HG03103 (cell line): Measurements from ENCODE around the gene GRAMD2A.

Source experiments
- ATAC-seq: cut with Tn5 transposase; IDR thresholded peaks from one replicate; pipeline ENCODE4 v1.9.1; 2021; ENCODE audit warnings: low read depth; ENCODE audit not compliant: unreplicated experiment

The GRAMD2A gene

DNA sequence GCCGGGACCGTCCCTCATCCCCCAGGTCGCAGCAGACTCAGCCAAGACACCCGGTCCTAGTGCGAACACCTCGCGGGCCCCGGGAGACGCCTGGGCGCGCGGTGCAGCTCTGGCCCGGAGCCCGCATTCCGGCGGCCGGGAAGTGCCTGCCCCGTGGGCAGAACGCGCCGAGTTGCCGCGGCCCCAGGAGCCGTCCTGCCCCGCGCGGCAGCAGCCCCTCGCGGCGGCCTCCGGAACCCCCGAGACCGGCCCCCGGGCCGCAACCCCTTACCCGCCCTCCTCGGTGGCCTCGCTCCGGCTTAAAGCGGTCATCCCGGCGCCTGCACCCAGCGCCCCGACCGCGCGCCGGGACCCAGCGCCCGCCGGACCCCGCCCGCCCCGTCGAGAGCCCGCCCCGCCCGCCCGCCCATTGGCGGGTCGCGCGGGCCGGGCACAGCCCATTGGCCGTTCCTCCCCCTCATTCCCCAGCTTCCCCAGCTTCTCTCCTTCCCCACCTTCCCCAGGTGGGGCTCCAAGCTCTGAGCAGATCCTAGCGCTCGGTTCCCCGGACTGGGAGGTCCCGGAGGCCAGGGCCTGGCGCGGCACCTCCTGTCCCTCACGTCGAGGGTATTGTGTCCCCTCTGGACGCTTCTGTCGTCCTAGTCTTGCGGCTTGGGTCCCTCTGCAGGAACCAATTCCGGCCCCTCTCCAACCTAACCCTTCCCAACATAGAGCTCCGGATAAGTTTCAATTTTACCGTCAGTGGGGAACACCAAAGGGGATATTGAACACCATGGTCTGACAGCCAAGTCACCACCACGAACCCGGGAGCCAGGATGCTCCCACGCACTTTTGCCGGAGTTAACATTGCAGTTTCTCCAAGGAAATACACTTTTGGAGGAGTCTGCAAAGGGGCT lies at the start of gene GRAMD2A:
Gene GRAMD2A, minus strand, starts transcription at position 328 of the 896 bp plus-strand sequence.
- no peak for ATAC-seq

DNA sequence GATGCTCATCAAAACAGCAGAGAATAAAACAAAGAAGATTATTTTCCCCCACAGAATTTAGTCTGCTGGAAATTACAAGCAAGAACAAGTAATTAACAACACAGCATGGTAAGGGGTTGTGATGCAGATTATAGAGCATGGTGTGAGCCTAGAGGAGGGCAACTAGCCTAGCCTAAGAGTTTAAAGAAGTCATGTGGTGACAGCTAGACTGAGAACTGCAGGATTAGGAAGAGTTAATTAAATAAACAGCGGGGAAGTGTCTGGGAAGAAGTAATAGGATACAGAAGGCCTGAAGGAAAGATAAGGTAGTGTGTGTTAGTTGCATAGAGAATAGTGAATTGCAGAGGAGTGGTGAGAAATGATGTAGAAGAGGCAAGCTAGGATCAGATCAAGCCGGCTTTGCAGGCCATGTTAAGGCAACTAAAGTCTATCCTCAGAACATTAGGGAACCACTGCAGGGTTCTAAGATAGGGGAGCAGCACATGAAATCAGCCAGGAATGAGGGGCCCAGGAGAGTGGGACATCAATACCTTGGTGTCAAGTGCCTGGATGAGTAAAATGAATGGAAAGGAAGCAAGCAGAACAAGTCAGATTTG lies 45.3 kb upstream of the GRAMD2A start:
- no peak for ATAC-seq

DNA sequence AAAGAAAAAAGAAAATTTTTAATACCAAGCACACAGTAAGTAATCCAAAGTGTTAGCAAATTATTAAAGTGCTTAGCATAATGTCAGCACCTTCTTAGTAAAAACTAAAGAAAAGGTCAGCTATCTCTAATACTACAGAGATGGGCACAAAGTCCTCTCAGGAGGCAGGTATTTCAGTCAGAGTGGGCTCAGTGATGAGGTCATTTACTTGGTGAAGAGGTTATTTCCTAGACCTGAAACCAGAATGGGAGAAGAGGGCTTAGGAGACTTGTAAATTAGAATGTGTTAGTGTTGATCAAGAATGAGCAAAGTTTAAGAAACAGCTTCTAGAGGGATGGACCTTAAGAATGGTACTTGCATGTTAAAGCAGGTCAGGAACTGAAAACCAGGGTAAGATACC lies 42.1 kb upstream of the GRAMD2A start:
- ATAC-seq, result no peak

DNA sequence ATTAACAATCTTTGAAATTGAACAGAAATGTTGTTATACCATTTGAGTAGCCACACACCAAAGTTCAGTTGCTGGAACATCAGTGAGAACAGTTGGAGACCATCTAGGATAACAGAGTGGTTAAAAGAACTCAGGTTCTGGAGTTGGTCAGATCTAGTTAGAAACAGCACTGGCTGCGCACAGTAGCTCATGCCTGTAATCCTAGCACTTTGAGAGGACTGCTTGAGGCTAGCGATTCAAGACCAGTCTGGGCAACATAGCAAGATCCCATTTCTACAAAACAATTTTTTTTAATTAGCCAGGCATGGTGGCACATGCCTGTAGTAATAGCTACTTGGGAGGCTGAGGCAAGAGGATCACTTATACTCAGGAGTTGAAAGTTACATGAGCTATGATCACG lies 41.0 kb upstream of the GRAMD2A start:
- no peak for ATAC-seq

DNA sequence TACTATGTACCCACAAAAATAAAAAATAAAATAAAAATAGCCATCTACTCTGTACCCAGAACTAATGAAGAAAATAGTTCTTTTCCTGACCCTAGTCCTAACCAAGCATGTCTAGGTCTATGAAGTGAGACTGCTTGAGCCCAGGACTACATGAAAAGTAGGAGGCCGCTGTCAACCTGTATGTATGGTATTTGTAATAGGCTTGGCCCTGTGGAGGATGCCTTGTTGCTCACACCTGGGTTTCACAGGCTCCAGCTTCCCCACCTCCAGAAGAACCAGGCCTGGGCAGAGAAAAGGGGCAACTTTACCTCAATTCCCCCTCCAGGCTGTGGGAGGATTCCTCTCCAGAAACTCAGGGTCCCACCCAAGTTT lies 40.3 kb upstream of the GRAMD2A start:
- no peak for ATAC-seq

DNA sequence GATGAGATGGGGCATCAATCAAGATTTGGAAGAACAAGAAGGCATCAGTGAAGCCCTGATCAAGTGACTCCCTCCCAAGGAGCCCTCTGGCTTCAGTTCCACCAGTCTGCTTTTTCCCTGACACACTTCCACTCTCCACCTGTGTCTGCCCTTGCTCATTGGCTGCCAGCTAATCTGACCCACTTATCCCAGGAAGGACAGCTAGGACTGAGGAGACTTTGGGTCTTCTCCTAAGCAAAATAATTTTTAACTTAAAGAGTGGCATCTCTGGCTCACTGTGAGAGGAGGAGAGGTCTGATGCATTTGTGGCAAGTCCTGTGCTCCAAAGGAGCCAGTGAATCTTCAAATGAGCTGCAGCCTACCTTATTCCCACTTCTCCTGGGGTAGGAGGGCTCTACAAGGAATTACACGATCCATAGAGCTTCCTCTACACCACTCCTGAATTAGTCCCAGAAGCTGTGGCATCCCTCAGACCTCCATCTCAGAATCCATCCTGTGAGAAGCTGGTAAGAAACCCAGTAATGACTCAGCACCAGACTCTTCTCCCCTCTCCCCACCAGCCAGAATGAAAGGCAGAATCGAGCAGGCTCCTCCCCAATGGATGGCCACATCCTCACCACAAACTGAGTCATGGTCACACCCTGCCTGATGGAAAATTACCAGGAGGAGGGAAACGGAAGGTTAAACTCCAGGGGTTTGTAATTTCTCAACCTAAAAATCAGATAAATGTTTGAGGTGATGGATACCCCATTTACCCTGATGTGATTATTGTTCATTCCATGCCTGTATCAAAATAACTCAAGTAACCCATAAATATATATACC lies 39.7 kb upstream of the GRAMD2A start:
- ATAC-seq, result peak; percentile 59

DNA sequence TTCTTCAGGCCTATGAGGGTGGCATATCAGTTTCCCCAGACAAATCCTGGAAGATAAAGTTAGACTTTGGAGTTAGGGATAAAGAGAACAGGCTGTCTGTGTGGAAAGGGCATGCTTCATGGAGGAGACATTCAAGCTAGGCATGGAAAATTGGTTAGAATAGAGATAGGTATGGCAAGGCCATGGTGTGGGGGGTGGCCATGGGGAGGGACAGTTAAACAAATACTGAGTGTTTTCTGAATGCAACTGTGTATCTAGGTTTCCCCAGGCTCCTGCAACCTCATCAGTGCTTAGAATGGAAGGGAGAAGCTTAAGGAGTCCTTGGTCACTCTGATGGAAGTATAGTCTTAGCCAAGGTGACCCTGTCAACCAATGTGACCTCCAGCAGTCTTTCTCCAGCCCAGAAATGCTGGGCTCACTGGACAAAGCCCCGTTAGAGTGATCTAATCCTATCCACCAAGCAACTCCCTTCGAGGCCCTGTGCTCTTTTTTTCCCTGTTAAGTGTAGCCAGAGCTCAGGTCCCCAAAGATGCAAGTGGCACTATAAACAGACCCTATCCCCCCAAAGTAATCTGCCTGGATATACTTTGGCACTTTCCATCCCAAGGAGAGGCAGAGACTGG lies 38.9 kb upstream of the GRAMD2A start:
- ATAC-seq, result no peak

DNA sequence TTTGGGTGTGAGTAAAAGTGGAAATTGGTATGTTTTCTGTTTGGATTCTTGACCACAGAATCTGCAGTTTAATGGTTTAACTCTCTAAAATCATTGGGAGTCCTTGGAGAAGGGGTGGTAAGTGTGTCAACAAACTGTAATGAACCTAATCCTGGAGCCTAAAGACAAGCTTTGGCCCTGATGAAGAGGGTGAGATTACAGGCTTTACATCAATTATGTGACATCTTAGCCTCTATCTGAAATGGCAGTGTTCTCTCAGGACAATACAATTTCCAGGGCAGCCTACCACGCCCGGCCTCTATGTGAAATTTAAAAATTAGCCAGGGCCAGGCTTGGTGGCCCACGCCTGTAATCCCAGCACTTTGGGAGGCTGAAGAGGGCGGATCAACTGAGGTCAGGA lies 37.7 kb upstream of the GRAMD2A start:
- no peak for ATAC-seq

DNA sequence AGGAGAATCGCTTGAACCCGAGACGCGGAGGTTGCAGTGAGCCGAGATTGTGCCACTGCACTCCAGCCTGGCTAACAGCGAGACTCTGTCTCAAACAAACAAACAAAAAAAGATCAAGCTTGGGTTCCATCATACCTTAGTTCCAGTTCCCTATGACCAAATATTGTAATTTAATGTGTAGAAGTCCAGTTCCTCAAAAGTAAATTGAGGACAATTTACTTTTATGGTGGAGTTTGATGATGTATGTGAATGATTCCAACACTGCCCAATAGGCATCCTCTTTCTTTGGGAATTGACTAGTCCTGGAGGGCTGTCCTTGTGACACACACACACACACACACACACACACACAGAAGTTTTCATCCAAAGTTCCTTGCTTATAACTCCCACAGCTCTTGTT lies 36.2 kb upstream of the GRAMD2A start:
- ATAC-seq, result no peak

DNA sequence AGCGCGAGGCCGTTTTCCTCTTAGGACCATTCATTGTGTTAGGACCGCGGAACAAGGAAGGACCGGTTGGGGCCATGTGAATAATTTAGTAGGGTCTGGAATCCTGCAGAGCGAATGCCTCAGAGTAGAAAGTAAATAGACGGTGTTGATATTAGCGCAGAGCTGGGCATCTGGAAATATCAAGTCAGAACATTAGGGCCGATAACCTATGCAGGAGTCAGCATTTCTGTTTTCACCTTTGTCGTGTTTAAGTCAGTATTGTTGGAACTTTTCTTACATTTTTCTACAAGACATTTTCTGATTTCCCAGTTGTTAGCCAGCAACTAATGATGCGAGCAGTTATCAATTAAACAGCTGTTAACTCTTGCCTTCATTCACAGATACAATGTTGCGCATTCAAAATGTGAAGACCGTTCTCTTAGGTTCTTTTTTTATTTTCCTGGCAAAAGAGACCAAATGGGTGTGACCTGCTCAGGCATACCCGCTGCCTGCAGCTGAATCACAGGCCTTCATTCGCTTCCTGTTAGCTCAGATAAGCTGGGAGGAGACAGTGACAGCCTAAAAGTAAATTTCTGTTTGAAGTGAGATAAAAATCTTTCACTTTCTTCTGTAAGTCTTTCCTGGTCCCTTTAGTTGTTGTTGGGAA lies 34.4 kb upstream of the GRAMD2A start:
- no peak for ATAC-seq

DNA sequence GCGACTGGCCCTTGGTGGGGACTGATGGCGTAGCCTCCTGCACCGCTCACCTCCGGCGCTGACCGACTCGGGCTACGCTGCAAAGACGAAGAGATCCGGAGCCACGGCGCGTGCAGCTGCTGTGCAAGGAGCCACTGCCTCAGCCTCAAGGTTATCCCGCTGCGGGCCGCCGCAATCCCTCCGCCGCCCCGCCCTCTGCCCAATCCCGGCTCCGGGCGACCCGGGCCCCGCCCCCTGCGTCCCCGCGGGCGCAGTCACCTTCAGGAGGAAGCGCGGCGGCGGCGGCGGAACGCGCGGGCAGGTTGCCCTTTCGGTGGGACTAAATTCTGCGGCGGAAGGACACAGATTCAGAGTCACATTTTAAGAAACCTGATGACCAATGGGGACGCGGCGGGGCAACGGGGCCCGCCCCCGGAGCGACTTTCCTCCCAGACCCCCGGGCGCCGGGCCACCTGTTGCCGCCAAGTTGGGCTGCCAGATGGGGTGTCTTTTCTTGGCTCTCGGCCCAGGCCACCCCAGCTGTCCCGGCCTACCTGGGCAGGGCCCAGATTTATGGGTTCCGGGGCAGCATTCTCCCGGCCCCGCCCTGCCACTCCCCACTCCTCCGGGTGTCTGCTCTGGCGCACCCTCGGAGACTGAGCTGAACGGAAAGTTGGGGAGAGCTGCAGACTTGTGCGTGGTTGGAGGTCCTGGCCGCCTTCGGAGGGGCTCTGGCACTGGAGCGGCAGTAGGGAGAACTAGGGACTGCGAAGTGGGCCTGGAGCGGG lies 33.7 kb upstream of the GRAMD2A start, which contains the start of gene PKM:
Gene PKM, minus strand, starts transcription at position 125 of the 767 bp plus-strand sequence. CDS start 12,093 bp downstream, outside the sequence.
- peak; percentile 34 for ATAC-seq

DNA sequence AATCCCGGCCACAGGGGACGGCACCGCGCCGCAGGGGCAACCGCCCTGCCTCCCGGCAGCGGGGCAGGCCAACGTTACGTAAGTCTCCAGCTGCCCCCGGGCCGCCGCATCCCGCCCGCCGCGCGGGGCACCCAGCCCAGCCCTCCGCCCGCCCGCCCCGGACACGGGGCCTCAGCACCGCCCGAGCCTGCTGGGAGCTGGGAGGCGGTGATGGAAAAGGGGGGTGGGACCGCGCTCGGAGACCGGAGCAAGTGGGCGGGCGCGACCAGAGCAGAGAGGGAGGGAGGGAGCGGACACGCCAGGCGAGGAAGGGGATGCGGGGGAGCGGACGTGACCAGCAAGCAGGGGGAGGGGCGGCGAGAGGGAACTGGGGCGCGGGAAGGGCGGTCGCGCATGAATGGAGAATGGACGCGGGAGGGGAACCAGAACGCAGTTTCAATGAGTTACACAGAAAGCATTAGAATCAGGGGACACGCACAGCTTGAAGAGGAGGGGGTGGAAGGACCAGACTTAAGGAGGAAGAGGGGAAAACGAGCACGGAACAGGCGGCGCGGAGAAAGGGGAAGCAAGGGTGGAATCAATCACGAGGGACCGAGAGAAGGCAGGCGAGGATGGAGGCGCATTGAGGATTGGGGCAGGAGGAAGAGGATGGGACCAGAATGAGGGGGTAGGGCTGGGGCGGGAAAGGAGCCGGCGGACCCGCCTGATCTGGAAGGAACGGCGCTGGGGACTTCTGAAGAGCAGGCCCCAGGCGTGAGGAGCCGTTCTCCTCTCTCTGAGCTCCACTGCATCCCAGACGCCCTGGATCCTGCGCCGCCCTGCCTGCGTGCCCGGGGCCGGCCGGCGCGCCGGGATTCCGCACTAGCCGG lies 32.8 kb upstream of the GRAMD2A start:
- no peak for ATAC-seq

DNA sequence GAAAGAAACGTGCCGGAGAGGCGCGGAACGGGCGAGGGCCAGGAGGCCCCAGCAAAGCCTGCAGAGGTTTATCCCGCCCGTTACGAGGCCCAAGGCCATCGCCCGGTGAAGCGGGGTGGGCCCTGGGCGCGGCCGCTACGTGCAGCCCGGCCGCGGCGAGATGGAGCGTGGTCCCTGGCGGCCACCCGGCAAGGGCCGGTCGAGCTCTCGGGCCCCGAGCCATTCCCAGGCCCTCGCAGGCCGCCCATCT lies 32.3 kb upstream of the GRAMD2A start:
- ATAC-seq, result no peak

DNA sequence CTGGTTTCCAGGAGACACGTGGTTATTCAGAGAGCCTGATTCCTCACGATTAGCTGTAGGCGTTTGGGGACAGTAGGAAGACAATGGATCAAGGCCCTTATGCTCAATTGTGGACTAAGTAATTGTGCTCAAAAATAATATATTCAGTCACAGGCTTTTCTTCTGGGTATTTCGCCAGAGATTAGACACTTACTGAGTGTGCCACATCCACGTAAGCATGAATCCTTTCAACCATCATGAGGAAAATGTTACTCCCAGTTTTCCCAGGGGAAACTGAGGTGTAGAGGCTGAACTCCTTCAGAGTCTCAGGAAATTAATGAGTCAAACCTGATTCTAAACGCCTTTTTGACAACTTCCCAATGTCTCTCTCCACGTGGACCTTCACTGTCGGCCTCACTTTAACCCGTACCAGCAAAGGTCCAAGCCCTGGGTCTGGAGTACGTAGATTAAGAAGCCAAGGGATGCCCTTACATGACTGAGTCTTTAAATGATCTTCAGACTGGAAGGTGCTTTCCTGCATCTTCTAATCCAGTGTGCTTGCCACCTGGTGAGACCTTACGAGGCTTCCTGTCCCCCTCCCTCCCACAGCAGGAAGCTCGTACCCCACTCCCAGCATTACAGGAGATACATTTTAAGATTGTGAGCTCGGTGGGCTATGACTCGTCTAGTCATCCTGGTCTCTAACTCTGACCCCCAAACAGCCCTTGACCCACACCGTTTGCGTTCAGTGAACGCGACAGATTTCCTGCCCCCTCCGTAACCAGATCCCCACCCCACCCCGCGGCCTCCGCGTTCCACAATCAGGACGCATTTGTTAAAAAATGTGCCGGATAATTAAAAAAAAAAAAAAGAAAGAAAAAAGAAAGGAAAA lies 31.7 kb upstream of the GRAMD2A start:
- ATAC-seq, result no peak

DNA sequence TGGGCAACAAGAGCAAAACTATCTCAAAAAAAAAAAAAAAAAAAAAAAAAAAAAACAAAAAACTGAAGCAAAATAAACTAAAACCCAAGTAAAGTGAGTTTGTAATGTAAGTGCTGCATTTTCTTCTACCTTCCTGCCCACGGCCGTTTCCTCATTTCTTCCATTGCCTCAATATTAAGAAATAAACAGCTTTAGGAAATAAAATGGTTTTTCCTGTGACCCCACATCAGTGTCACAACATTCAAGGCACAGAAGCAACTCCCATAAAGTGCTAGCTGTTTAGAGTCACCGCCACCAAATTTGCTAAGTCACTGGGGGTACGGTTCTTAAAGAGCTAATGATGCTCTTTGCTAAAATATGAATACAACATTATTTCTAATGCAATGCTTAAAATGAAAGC lies 30.1 kb upstream of the GRAMD2A start:
- no peak for ATAC-seq

DNA sequence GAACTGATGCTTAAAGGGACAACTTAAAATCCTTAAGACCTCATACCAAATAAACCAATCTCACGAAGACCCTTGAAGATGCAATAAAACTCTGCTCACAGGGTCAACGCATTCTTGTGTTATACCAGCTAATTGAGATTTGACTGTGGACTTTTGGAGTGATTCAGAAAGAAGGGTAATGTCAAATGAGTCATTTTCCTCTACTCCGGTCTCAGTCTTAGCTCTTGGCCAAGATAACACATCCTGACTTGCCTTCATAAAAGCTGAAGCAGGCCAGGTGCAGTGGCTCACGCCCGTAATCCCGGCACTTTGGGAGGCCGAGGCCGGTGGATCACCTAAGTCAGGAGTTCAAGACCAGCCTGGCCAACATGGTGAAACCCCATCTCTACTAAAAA lies 29.6 kb upstream of the GRAMD2A start:
- ATAC-seq, result no peak

DNA sequence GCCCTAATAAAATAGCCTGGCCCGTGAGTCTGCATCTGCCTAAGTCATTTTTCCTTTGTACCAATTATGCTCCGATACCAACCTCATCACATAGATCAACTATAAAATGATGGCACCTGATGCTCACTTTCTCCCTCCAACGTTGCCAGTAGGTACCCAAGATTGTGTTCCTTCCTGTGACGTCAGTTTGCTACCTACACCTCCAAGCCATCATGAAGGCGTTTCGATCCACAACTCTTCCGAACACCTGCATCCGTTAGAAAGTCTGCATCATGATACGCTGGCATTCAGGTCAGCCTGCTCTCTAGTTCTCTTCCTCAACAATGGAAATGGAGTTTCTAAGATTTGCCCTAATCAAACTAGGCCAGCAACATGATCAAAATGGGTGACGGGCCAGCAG lies 25.7 kb upstream of the GRAMD2A start:
- no peak for ATAC-seq

DNA sequence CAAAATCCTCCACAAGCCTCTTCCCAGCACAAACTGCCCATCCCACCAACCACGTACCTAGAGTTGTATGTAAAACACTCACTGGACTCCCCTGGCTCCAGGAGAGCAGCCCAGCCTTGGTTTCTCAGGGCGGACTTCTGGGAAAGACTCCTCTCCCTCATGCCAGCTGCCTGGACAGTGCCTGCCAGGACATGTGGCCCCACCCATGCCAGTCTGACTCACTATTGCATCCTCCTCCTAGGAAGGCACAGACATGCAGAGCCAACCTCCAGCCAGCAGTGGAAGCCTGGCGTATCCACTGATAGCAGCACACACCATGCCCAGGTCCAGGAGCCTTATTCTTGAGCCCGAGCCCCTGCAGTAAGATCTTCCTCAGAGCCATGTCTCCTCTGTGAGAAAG lies 24.8 kb upstream of the GRAMD2A start:
- ATAC-seq, result no peak
